Neural progenitor cell (in vitro differentiated cells): Measurements from ENCODE around the gene UNC5B. TPM values are rescaled to one million over a fixed set of nuclear protein-coding genes. Genes with fewer than 3 reads are reported as not detected.

ENCODE experiments used
- DNase-seq: peaks from one replicate; pipeline ENCODE4 v3.0.0-alpha.2; 2016; ENCODE audit warnings: low spot score
- H2AFZ ChIP-seq: fragments of 200-600 bp; sonication (generic); replicated peaks from 2 replicates; pipeline ENCODE4 v1.6.1; 2016; ENCODE audit warnings: antibody characterized with exemption
- H3F3A ChIP-seq: fragments of 200-600 bp; sonication (generic); 2 replicates; pipeline ENCODE4 v1.6.1; 2016; ENCODE audit warnings: antibody characterized with exemption, low read depth
- H3K27ac ChIP-seq: fragments of 200-600 bp; sonication (generic); 2 replicates; pipeline ENCODE4 v1.5.1; 2016; ENCODE audit warnings: mild to moderate bottlenecking
- H3K27me3 ChIP-seq: fragments of 200-600 bp; sonication (generic); 2 replicates; pipeline ENCODE4 v1.6.1; 2016; ENCODE audit warnings: mild to moderate bottlenecking, moderate library complexity
- H3K36me3 ChIP-seq: fragments of 200-600 bp; sonication (generic); 2 replicates; pipeline ENCODE4 v1.5.1; 2016
- H3K4me1 ChIP-seq: fragments of 200-600 bp; sonication (generic); 2 replicates; pipeline ENCODE4 v1.6.1; 2016; ENCODE audit warnings: mixed run types
- H3K4me2 ChIP-seq: fragments of 200-600 bp; sonication (generic); 2 replicates; pipeline ENCODE4 v1.6.1; 2016
- H3K4me3 ChIP-seq: fragments of 200-600 bp; sonication (generic); 2 replicates; pipeline ENCODE4 v1.5.1; 2016
- H3K79me2 ChIP-seq: fragments of 200-600 bp; sonication (generic); 2 replicates; pipeline ENCODE4 v1.6.1; 2016; ENCODE audit warnings: low read depth
- H3K9ac ChIP-seq: fragments of 200-600 bp; sonication (generic); 2 replicates; pipeline ENCODE4 v1.6.1; 2016
- H3K9me3 ChIP-seq: fragments of 200-600 bp; sonication (generic); 2 replicates; pipeline ENCODE4 v1.5.1; 2016; ENCODE audit warnings: low read depth
- H4K20me1 ChIP-seq: fragments of 200-600 bp; sonication (generic); 2 replicates; pipeline ENCODE4 v1.6.1; 2016; ENCODE audit warnings: low read depth
- H3K27ac Mint-ChIP-seq: 3 replicates; pipeline ENCODE4 v1.8.0; 2021; ENCODE audit warnings: mixed read lengths
- H3K27me3 Mint-ChIP-seq: 2 replicates; pipeline ENCODE4 v1.8.0; 2022; ENCODE audit warnings: low read depth, mild to moderate bottlenecking, inconsistent platforms, moderate library complexity, mixed read lengths; ENCODE audit not compliant: insufficient read depth
- H3K36me3 Mint-ChIP-seq: 3 replicates; pipeline ENCODE4 v1.8.0; 2021; ENCODE audit warnings: mixed read lengths
- H3K4me1 Mint-ChIP-seq: 3 replicates; pipeline ENCODE4 v1.8.0; 2021; ENCODE audit warnings: mixed read lengths
- H3K4me3 Mint-ChIP-seq: 3 replicates; pipeline ENCODE4 v1.8.0; 2021; ENCODE audit warnings: mild to moderate bottlenecking, moderate library complexity, mixed read lengths
- H3K9me3 Mint-ChIP-seq: 3 replicates; pipeline ENCODE4 v1.8.0; 2020; ENCODE audit warnings: mixed read lengths
- CTCF ChIP-seq: fragments of 200-600 bp; sonication (generic); IDR thresholded peaks from 2 replicates; pipeline ENCODE4 v1.5.1; 2017; ENCODE audit warnings: antibody characterized with exemption, mild to moderate bottlenecking
- EZH2 ChIP-seq: fragments of 200-600 bp; sonication (generic); IDR thresholded peaks from 2 replicates; pipeline ENCODE4 v1.6.1; 2017; ENCODE audit warnings: antibody characterized with exemption, mild to moderate bottlenecking, moderate library complexity
- EZH2phosphoT487 ChIP-seq: fragments of 200-600 bp; sonication (generic); IDR thresholded peaks from 2 replicates; pipeline ENCODE4 v1.6.1; 2017; ENCODE audit warnings: antibody characterized with exemption
- total RNA-seq: library from RNA; depleted of rRNA; stranded (reverse); fragments of >200 nt; gene quantifications from 2 replicates; pipeline ENCODE4 v1.2.3, GENCODE V29; 2015; ENCODE audit warnings: low replicate concordance

Gene UNC5B
- total RNA-seq, result 3.3 and 9.2 TPM in 2 replicates

- Histone ChIP-seq H3K4me2 (peak within 1 kb of the TSS; percentile 91), H2AFZ (peak within 1 kb of the TSS; percentile 75), H4K20me1 (peaks cover 30% of the 10 kb centered on the region), H3K79me2 (peaks cover 25% of the 10 kb centered on the region), H3K9ac (peak within 1 kb of the TSS; percentile 12), H3K4me1 (peaks cover 47% of the 10 kb centered on the region), H3K36me3 (no peaks in the 10 kb centered on the region), H3K27me3 (peaks cover 49% of the 10 kb centered on the region), H3F3A (peaks cover 24% of the 10 kb centered on the region), H3K27ac (no peak within 1 kb of the TSS), H3K4me3 (peak within 1 kb of the TSS; percentile 82), H3K9me3 (no peaks in the 10 kb centered on the region)
- Mint-ChIP-seq H3K27me3 (peaks cover 44% of the 10 kb centered on the region), H3K36me3 (no peaks in the 10 kb centered on the region), H3K9me3 (no peaks in the 10 kb centered on the region), H3K4me1 (peaks cover 60% of the 10 kb centered on the region), H3K4me3 (peak within 1 kb of the TSS; percentile 88), H3K27ac (no peak within 1 kb of the TSS)
- DNase-seq, result peak; percentile 98
- TF ChIP-seq CTCF, result peak; percentile 52
- TF ChIP-seq EZH2, result no peak
These were observed at the start of gene UNC5B for GRCh38 chr10:71212318-71213126. UNC5B (plus strand) TSS chr10:71212570; CDS start chr10:71212986, 416 bp downstream.

GRCh38 chr10:71173466-71173865, 38.9 kb upstream of the UNC5B start:
- Histone ChIP-seq H3K36me3 (no peaks in the 10 kb centered on the region), H4K20me1 (no peaks in the 10 kb centered on the region), H3K27ac (no peak overlapping the region), H3K27me3 (peaks cover 4% of the 10 kb centered on the region), H3F3A (no peaks in the 10 kb centered on the region), H3K9ac (no peak overlapping the region), H3K79me2 (no peaks in the 10 kb centered on the region), H3K4me2 (no peak overlapping the region), H3K4me1 (peaks cover 8% of the 10 kb centered on the region), H3K9me3 (no peaks in the 10 kb centered on the region), H3K4me3 (no peak overlapping the region), H2AFZ (no peak overlapping the region)
- Mint-ChIP-seq H3K4me3 (no peak overlapping the region), H3K36me3 (no peaks in the 10 kb centered on the region), H3K27ac (no peak overlapping the region), H3K4me1 (peaks cover 23% of the 10 kb centered on the region), H3K9me3 (peaks cover 2% of the 10 kb centered on the region), H3K27me3 (peaks cover 15% of the 10 kb centered on the region)
- DNase-seq, result no peak
- TF ChIP-seq CTCF (no peak), EZH2 (no peak), EZH2phosphoT487 (no peak)

- Mint-ChIP-seq H3K4me1 (peaks cover 23% of the 10 kb centered on the region), H3K27me3 (peaks cover 17% of the 10 kb centered on the region), H3K36me3 (no peaks in the 10 kb centered on the region), H3K9me3 (peaks cover under 1% of the 10 kb centered on the region), H3K4me3 (no peak overlapping the region), H3K27ac (peak overlapping the region; percentile 3)
- Histone ChIP-seq H3K9me3 (no peaks in the 10 kb centered on the region), H3K27ac (no peak overlapping the region), H4K20me1 (no peaks in the 10 kb centered on the region), H3K4me3 (no peak overlapping the region), H3K36me3 (no peaks in the 10 kb centered on the region), H3K4me1 (peaks cover 8% of the 10 kb centered on the region), H2AFZ (no peak overlapping the region), H3K9ac (no peak overlapping the region), H3K79me2 (no peaks in the 10 kb centered on the region), H3F3A (no peaks in the 10 kb centered on the region), H3K27me3 (no peaks in the 10 kb centered on the region), H3K4me2 (no peak overlapping the region)
- DNase-seq, result peak; percentile 35
- TF ChIP-seq EZH2 (no peak), CTCF (no peak), EZH2phosphoT487 (no peak)
These were observed 35.7 kb upstream of the UNC5B start for GRCh38 chr10:71176661-71177060.
